SK-N-SH (cell line): ENCODE measurements around the gene GBP1. TPM values are rescaled to one million over a fixed set of nuclear protein-coding genes. Genes with fewer than 3 reads are reported as not detected.

Source experiments
- CTCF ChIA-PET: fragments of 300-600, 350-600 bp; formaldehyde crosslinking; extraction: SDS; loops from one replicate; lab custom pipeline; 2021; lab: Yijun Ruan, JAX
- POLR2A ChIA-PET: fragments of 350-600 bp; sonication (Branson Sonifier 250); formaldehyde crosslinking; extraction: SDS; loops from one replicate; lab custom pipeline; 2020; ENCODE audit warnings: antibody characterized with exemption, inconsistent platforms; lab: Yijun Ruan, JAX
- DNase-seq: peaks from one replicate; pipeline ENCODE4 v3.0.0; 2012
- H2AFZ ChIP-seq: fragments of 200-600 bp; sonication (generic); 2 replicates; pipeline ENCODE4 v1.8.1; 2016; ENCODE audit warnings: antibody characterized with exemption, mild to moderate bottlenecking, low read depth
- H3F3A ChIP-seq: fragments of 200-600 bp; sonication (generic); replicated peaks from 2 replicates; pipeline ENCODE3; 2016; ENCODE audit warnings: antibody characterized with exemption, mild to moderate bottlenecking; ENCODE audit not compliant: insufficient read depth
- H3K27ac ChIP-seq, 2 experiments: fragments of 200-500 bp in 1 of 2; fragments of 200-600 bp in 1 of 2; sonication (Bioruptor generic) in 1 of 2; sonication (generic), shearing (Covaris generic) in 1 of 2; 2 replicates each; pipeline versions ENCODE4 v1.5.1 to v1.6.1; 2014 to 2016; ENCODE audit warnings: low read depth in 2 of 2, inconsistent platforms in 1 of 2, low read length in 1 of 2, mild to moderate bottlenecking in 1 of 2, mixed read lengths in 1 of 2
- H3K27me3 ChIP-seq: fragments of 200-600 bp; sonication (generic), shearing (Covaris generic); 2 replicates; pipeline ENCODE4 v1.6.1; 2016; ENCODE audit warnings: mixed run types; ENCODE audit not compliant: insufficient read depth
- H3K36me3 ChIP-seq, 2 experiments: fragments of 200-500 bp in 1 of 2; fragments of 200-600 bp in 1 of 2; sonication (Bioruptor generic) in 1 of 2; sonication (generic) in 1 of 2; replicated peaks in 1 of 2; 2 replicates each; pipeline versions ENCODE3 to v1.5.1; 2014 to 2016; ENCODE audit warnings: low read length in 1 of 2, mild to moderate bottlenecking in 1 of 2; ENCODE audit not compliant: insufficient read depth in 2 of 2, control insufficient read depth in 1 of 2
- H3K4me1 ChIP-seq, 2 experiments: fragments of 200-500 bp in 1 of 2; fragments of 200-600 bp in 1 of 2; sonication (Bioruptor generic) in 1 of 2; sonication (generic), shearing (Covaris generic) in 1 of 2; 2 replicates each; pipeline versions ENCODE4 v1.5.1 to v1.6.1; 2014 to 2016; ENCODE audit warnings: low read depth in 1 of 2, low read length in 1 of 2, mixed run types in 1 of 2; ENCODE audit not compliant: insufficient read depth in 2 of 2, control insufficient read depth in 1 of 2
- H3K4me2 ChIP-seq: fragments of 200-600 bp; sonication (generic), shearing (Covaris generic); 2 replicates; pipeline ENCODE4 v1.6.1; 2017; ENCODE audit warnings: mixed run types
- H3K4me3 ChIP-seq, 2 experiments: fragments of 200-500 bp in 1 of 2; fragments of 200-600 bp in 1 of 2; sonication (Bioruptor generic) in 1 of 2; sonication (generic), shearing (Covaris generic) in 1 of 2; 2 replicates each; pipeline versions ENCODE4 v1.5.1 to v1.8.1; 2014 to 2016; ENCODE audit warnings: low read depth in 2 of 2, inconsistent platforms in 1 of 2, low read length in 1 of 2, mild to moderate bottlenecking in 1 of 2, mixed read lengths in 1 of 2, moderate library complexity in 1 of 2
- H3K79me2 ChIP-seq: fragments of 200-600 bp; sonication (generic); 2 replicates; pipeline ENCODE4 v1.8.1; 2017; ENCODE audit warnings: mild to moderate bottlenecking; ENCODE audit not compliant: insufficient read depth
- H3K9ac ChIP-seq: fragments of 200-600 bp; sonication (generic); 2 replicates; pipeline ENCODE4 v1.6.1; 2017; ENCODE audit warnings: mixed run types
- H3K9me2 ChIP-seq: fragments of 200-600 bp; sonication (generic); 2 replicates; pipeline ENCODE4 v1.6.1; 2017; ENCODE audit warnings: mixed run types
- H3K9me3 ChIP-seq: fragments of 200-600 bp; sonication (generic); 2 replicates; pipeline ENCODE4 v1.6.1; 2017; ENCODE audit warnings: mixed run types, mild to moderate bottlenecking, moderate library complexity
- H4K20me1 ChIP-seq: fragments of 200-600 bp; sonication (generic); 2 replicates; pipeline ENCODE4 v1.6.1; 2017; ENCODE audit warnings: mild to moderate bottlenecking, mixed run types; ENCODE audit not compliant: insufficient read depth
- EZH2phosphoT487 ChIP-seq: fragments of 200-600 bp; sonication (generic); IDR thresholded peaks from 2 replicates; pipeline ENCODE4 v1.6.1; 2017; ENCODE audit warnings: low read depth, mixed run types, mild to moderate bottlenecking, antibody characterized with exemption, moderate library complexity, borderline replicate concordance
- FOSL2 ChIP-seq: IDR thresholded peaks from 2 replicates; pipeline ENCODE4 v1.4.0; 2012; ENCODE audit warnings: low read depth, mild to moderate bottlenecking, moderate library complexity, borderline replicate concordance
- GABPA ChIP-seq: IDR thresholded peaks from 2 replicates; pipeline ENCODE4 v1.4.0; 2012; ENCODE audit warnings: low read depth, mild to moderate bottlenecking
- GATA2 ChIP-seq: sonication (generic); formaldehyde crosslinking; IDR thresholded peaks from 2 replicates; pipeline ENCODE4 v1.5.0; 2020; ENCODE audit warnings: mild to moderate bottlenecking, missing genetic modification reagents
- MXI1 ChIP-seq: IDR thresholded peaks from 2 replicates; pipeline ENCODE4 v1.6.1; 2012; ENCODE audit warnings: mild to moderate bottlenecking, low read depth, low read length, improper control_type of control experiment
- NFIC ChIP-seq: IDR thresholded peaks from 2 replicates; pipeline ENCODE4 v1.4.0; 2012; ENCODE audit warnings: borderline replicate concordance
- PBX3 ChIP-seq: IDR thresholded peaks from 2 replicates; pipeline ENCODE4; 2012
- RAD21 ChIP-seq: IDR thresholded peaks from 2 replicates; pipeline ENCODE4 v1.6.1; 2012; ENCODE audit warnings: mild to moderate bottlenecking, low read length
- SIN3A ChIP-seq: IDR thresholded peaks from 2 replicates; pipeline ENCODE4 v1.6.1; 2012; ENCODE audit warnings: low read depth, mild to moderate bottlenecking, low read length, moderate library complexity, borderline replicate concordance
- TCF12 ChIP-seq: IDR thresholded peaks from 2 replicates; pipeline ENCODE4 v1.4.0; 2012
- YY1 ChIP-seq: IDR thresholded peaks from 2 replicates; pipeline ENCODE4 v1.4.0; 2012; ENCODE audit warnings: low read depth, mild to moderate bottlenecking
- ZBTB33 ChIP-seq: IDR thresholded peaks from 2 replicates; pipeline ENCODE4 v1.4.0; 2012; ENCODE audit warnings: low read depth, borderline replicate concordance
- WGBS: methylation state at CpG from one replicate; pipeline ENCODE4 v1.1.6; 2017; ENCODE audit warnings: low lambda C conversion rate; 5-methylcytosine and 5-hydroxymethylcytosine counted together
- polyA plus RNA-seq, 3 experiments: library from polyadenylated mRNA; depleted of rRNA; stranded (reverse); fragments of >200 nt; gene quantifications; 2 replicates each; pipeline ENCODE4 v1.2.3, GENCODE V29; 2012

The GBP1 gene
- polyA plus RNA-seq, 1 of the 3 experiments (the other 2 are of a cell fraction) = 7.4 TPM

- no peak overlapping the region for H3K4me3 ChIP-seq
- no peak overlapping the region for H3K9ac ChIP-seq
- no peaks in the 10 kb centered on the region; a peak in 2 of 4 replicates for H3K4me1 ChIP-seq
- no peak for TF ChIP-seq RAD21
- no peak for TF ChIP-seq ZBTB33
- TF ChIP-seq GABPA = no peak
- TF ChIP-seq FOSL2 = no peak
- TF ChIP-seq SIN3A = no peak
- TF ChIP-seq MXI1 = no peak
- H4K20me1 ChIP-seq = no peaks in the 10 kb centered on the region
- CTCF ChIA-PET = interaction anchor here (1.0 kb wide), 3 partner anchors 17 to 296 kb away, joined by 3 to 4 read pairs (median 3); partner anchors contain the start of gene GBP6
- no peaks in the 10 kb centered on the region for H3K9me2 ChIP-seq
- no peaks in the 10 kb centered on the region for H3K9me3 ChIP-seq
- H3K27ac ChIP-seq = no peak overlapping the region
- H3K4me2 ChIP-seq = no peak overlapping the region
- POLR2A ChIA-PET = no interaction called here
- DNase-seq = no peak
- peak overlapping the region; percentile 8; the same call in 1 of the 2 replicates for H2AFZ ChIP-seq
- no peaks in the 10 kb centered on the region for H3F3A ChIP-seq
- no peaks in the 10 kb centered on the region for H3K27me3 ChIP-seq
- no peaks in the 10 kb centered on the region for H3K79me2 ChIP-seq
- H3K36me3 ChIP-seq = no peaks in the 10 kb centered on the region
Observed at GRCh38 chr1:89068291-89068690, 3.3 kb upstream of the GBP1 start.

GRCh38 chr1:89064632-89065031, 376 bp downstream of the GBP1 start:
- Histone ChIP-seq H3K27ac (peak overlapping the region; percentile 55 to 76; a peak in 2 of 4 replicates), H3K27me3 (no peaks in the 10 kb centered on the region), H3K4me3 (peak overlapping the region; percentile 52 to 62), H3K9ac (peak overlapping the region; percentile 55; the same call in 1 of the 2 replicates), H3K9me3 (no peaks in the 10 kb centered on the region), H3K4me2 (peak overlapping the region; percentile 71), H3K4me1 (peaks cover 0 to 4% of the 10 kb centered on the region in 2 experiments; a peak in 2 of 4 replicates), H3K9me2 (0 out of 2 replicates have a peak, but pooled peaks cover 4% of the 10 kb centered on the region), H3K36me3 (peaks cover 0 to 9% of the 10 kb centered on the region in 2 experiments), H2AFZ (peak overlapping the region; percentile 94), H3F3A (no peaks in the 10 kb centered on the region), H3K79me2 (no peaks in the 10 kb centered on the region)
- WGBS = 37% methylated on average over 4 of the region's 4 CpGs
- ChIA-PET CTCF (interaction anchor here (0.9 to 1.8 kb wide), 2 partner anchors 21 to 66 kb away, joined by 4 to 6 read pairs; no protein-coding TSS in a partner anchor), POLR2A (no interaction called here)
- no peak for DNase-seq
- no peak for TF ChIP-seq TCF12
- TF ChIP-seq PBX3 = no peak
- no peak for TF ChIP-seq EZH2phosphoT487
- TF ChIP-seq YY1 = no peak
- no peak for TF ChIP-seq FOSL2
- TF ChIP-seq GATA2 = no peak
- TF ChIP-seq NFIC = no peak
- TF ChIP-seq RAD21 = no peak
- TF ChIP-seq, all 33 proteins: peak for 0
- no peaks in the 10 kb centered on the region for H4K20me1 ChIP-seq
